Gastroesophageal sphincter (tissue), 4 donors: ENCODE measurements around the gene KCNA2. TPM values are rescaled to one million over a fixed set of nuclear protein-coding genes. Genes with fewer than 3 reads are reported as not detected.
A peak's percentile ranks its signal among the peaks of the same experiment; 100 is the strongest.

Experiments used
- ATAC-seq: fragments of 150-250 bp; one replicate; pipeline ENCODE4 v1.9.1; 2016; ENCODE audit warnings: mild to moderate bottlenecking, moderate library complexity
- H3K27ac ChIP-seq, 4 donors: fragments of 200-600 bp; sonication (generic) in 3 of 4; 1 replicate in 3 of 4; 2 replicates in 1 of 4; pipeline ENCODE4 v1.5.1; 2016 to 2019
- H3K27me3 ChIP-seq: fragments of 200-600 bp; sonication (generic); one replicate; pipeline ENCODE4 v1.5.1; 2019
- H3K36me3 ChIP-seq, 2 donors: fragments of 200-600 bp; sonication (generic); one replicate each; pipeline ENCODE4 v1.5.1; 2019; ENCODE audit warnings: control low read depth in 1 of 2
- H3K4me1 ChIP-seq, 3 donors: fragments of 200-600 bp; sonication (generic); 1 replicate in 2 of 3; 2 replicates in 1 of 3; pipeline ENCODE4 v1.5.1; 2016 to 2019; ENCODE audit warnings: control low read depth in 2 of 3
- H3K4me3 ChIP-seq, 2 donors: fragments of 200-600 bp; sonication (generic); one replicate each; pipeline ENCODE4 v1.5.1; 2019; ENCODE audit warnings: mild to moderate bottlenecking in 1 of 2, moderate library complexity in 1 of 2
- H3K9me3 ChIP-seq, 3 donors: fragments of 200-600 bp; sonication (generic); one replicate each; pipeline ENCODE4 v1.5.1; 2017 to 2019; ENCODE audit warnings: control low read depth in 2 of 3
- CTCF ChIP-seq, 4 experiments: fragments of 200-600 bp in 2 of 4; fragments of 450-650 bp in 2 of 4; sonication (generic) in 1 of 4; IDR thresholded peaks; one replicate each; pipeline ENCODE4 v1.5.1; 2017 to 2019; ENCODE audit warnings: antibody characterized with exemption in 4 of 4, mild to moderate bottlenecking in 2 of 4, moderate library complexity in 2 of 4
- EP300 ChIP-seq: sonication (generic); formaldehyde crosslinking; IDR thresholded peaks from one replicate; pipeline ENCODE4 v1.6.1; 2017; ENCODE audit warnings: antibody characterized with exemption, mild to moderate bottlenecking
- POLR2A ChIP-seq, 2 donors: fragments of 450-650 bp; IDR thresholded peaks; one replicate each; pipeline ENCODE4 v1.6.1; 2017; ENCODE audit warnings: antibody characterized with exemption in 2 of 2, mild to moderate bottlenecking in 2 of 2, moderate library complexity in 1 of 2
- POLR2AphosphoS5 ChIP-seq: sonication (generic); formaldehyde crosslinking; IDR thresholded peaks from one replicate; pipeline ENCODE4 v1.6.1; 2017; ENCODE audit warnings: antibody characterized with exemption
- WGBS, 2 donors: methylation state at CpG; one replicate each; pipeline ENCODE4 v1.1.5; 2018; ENCODE audit warnings: low coverage in 1 of 2; 5-methylcytosine and 5-hydroxymethylcytosine counted together
- total RNA-seq, 4 donors: library from RNA; depleted of rRNA; stranded (reverse); fragments of >200 nt; gene quantifications; one replicate each; pipeline ENCODE4 v1.1.0, GENCODE V29; 2016

The KCNA2 gene
- total RNA-seq, 4 donors from 2014 or later = 2.8 to 16.8 (median 4.6) TPM

- peaks cover 29% of the 10 kb centered on the region for H3K27me3 ChIP-seq
- H3K27ac ChIP-seq = no peak overlapping the region
- ATAC-seq = no peak
- H3K4me3 ChIP-seq = no peak overlapping the region
- no peaks in the 10 kb centered on the region for H3K36me3 ChIP-seq
- no peaks in the 10 kb centered on the region for H3K4me1 ChIP-seq
- TF ChIP-seq CTCF (IDR thresholded peaks at IDR 0.05) (no peak), EP300 (no peak), POLR2A (IDR thresholded peaks at IDR 0.05) (no peak), POLR2AphosphoS5 (no peak)
- WGBS, 2 donors = no CpG with 5 or more reads among the region's 7 CpGs
- no peaks in the 10 kb centered on the region for H3K9me3 ChIP-seq
These were observed 44.6 kb downstream of the KCNA2 start for GRCh38 chr1:110561596-110561995.

- peaks cover 0 to 19% (median 11%) of the 10 kb centered on the region in 3 donors for H3K4me1 ChIP-seq
- H3K27me3 ChIP-seq = peaks cover 39% of the 10 kb centered on the region
- WGBS, 2 donors = 0 to 83% methylated on average over 1 to 2 of the region's 4 CpGs
- no peaks in the 10 kb centered on the region for H3K9me3 ChIP-seq
- TF ChIP-seq CTCF (IDR thresholded peaks at IDR 0.05) (no peak), POLR2AphosphoS5 (no peak), EP300 (no peak), POLR2A (IDR thresholded peaks at IDR 0.05) (no peak)
- ATAC-seq = no peak
- no peak overlapping the region for H3K27ac ChIP-seq
- H3K36me3 ChIP-seq = no peaks in the 10 kb centered on the region
- no peak overlapping the region for H3K4me3 ChIP-seq
These were observed 47.0 kb downstream of the KCNA2 start for GRCh38 chr1:110559157-110559556.

- TF ChIP-seq CTCF (IDR thresholded peaks at IDR 0.05) (no peak), POLR2AphosphoS5 (no peak), POLR2A (IDR thresholded peaks at IDR 0.05) (no peak), EP300 (no peak)
- H3K36me3 ChIP-seq = no peaks in the 10 kb centered on the region
- no peak for ATAC-seq
- H3K4me3 ChIP-seq = no peak overlapping the region
- H3K9me3 ChIP-seq = no peaks in the 10 kb centered on the region
- H3K27me3 ChIP-seq = peaks cover 45% of the 10 kb centered on the region
- 55 to 58% methylated on average over 2 to 3 of the region's 3 CpGs for WGBS, 2 donors
- peaks cover 0 to 19% (median 11%) of the 10 kb centered on the region in 3 donors for H3K4me1 ChIP-seq
- no peak overlapping the region for H3K27ac ChIP-seq
These were observed 48.7 kb downstream of the KCNA2 start for GRCh38 chr1:110557481-110557880.

GRCh38 chr1:110556471-110556807 lies 49.7 kb downstream of the KCNA2 start:
- Histone ChIP-seq H3K27ac (peak overlapping the region in 2 of 4 donors; percentile 68 to 71), H3K4me1 (peaks cover 0 to 19% (median 11%) of the 10 kb centered on the region in 3 donors), H3K4me3 (no peak overlapping the region), H3K27me3 (peaks cover 51% of the 10 kb centered on the region), H3K36me3 (no peaks in the 10 kb centered on the region), H3K9me3 (no peaks in the 10 kb centered on the region)
- no peak for TF ChIP-seq POLR2A (IDR thresholded peaks at IDR 0.05)
- no peak for TF ChIP-seq EP300
- TF ChIP-seq CTCF (IDR thresholded peaks at IDR 0.05) = no peak
- TF ChIP-seq POLR2AphosphoS5 = no peak
- ATAC-seq = peak; percentile 23
- 71 to 75% methylated on average over 2 of the region's 5 CpGs for WGBS, 2 donors

GRCh38 chr1:110555807-110556470 lies 50.2 kb downstream of the KCNA2 start:
- H3K27ac ChIP-seq = peak overlapping the region in 3 of 4 donors; percentile 60 to 71 (median 68)
- peak overlapping the region in 1 of 2 donors; percentile 53 for H3K4me3 ChIP-seq

More at GRCh38 chr1:110555807-110556470, 50.2 kb downstream of the KCNA2 start:
- H3K27me3 ChIP-seq = peaks cover 51% of the 10 kb centered on the region
- no peaks in the 10 kb centered on the region for H3K9me3 ChIP-seq
- H3K36me3 ChIP-seq = no peaks in the 10 kb centered on the region
- ATAC-seq = peak; percentile 36
- WGBS, 2 donors = 40 to 46% methylated on average over 1 to 3 of the region's 11 CpGs
- H3K4me1 ChIP-seq = peaks cover 0 to 19% (median 11%) of the 10 kb centered on the region in 3 donors
- TF ChIP-seq POLR2A (IDR thresholded peaks at IDR 0.05) = no peak
- no peak for TF ChIP-seq EP300
- no peak for TF ChIP-seq POLR2AphosphoS5
- TF ChIP-seq CTCF (IDR thresholded peaks at IDR 0.05) = no peak
